Liver (tissue), 3 donors: Measurements from ENCODE around the gene TRIM33.
A peak's percentile ranks its signal among the peaks of the same experiment; 100 is the strongest.

Experiments
- ATF3 ChIP-seq: IDR thresholded peaks from 2 replicates; pipeline ENCODE4 v1.6.1; 2016; ENCODE audit warnings: antibody characterized with exemption
- CTCF ChIP-seq: fragments of 150-350 bp; IDR thresholded peaks from 2 replicates; pipeline ENCODE4 v1.5.1; 2017; ENCODE audit warnings: improper control_type of control experiment, low read depth, low read length; ENCODE audit not compliant: missing input control
- EGR1 ChIP-seq, 2 donors: IDR thresholded peaks; 2 replicates each; pipeline ENCODE4 v1.6.1; 2016 to 2018; ENCODE audit warnings: antibody characterized with exemption in 2 of 2, low read depth in 2 of 2
- RXRA ChIP-seq, 2 donors: IDR thresholded peaks; 2 replicates each; pipeline ENCODE4 v1.6.1; 2017 to 2018; ENCODE audit warnings: antibody characterized with exemption in 2 of 2, mild to moderate bottlenecking in 1 of 2
- TAF1 ChIP-seq: conservative IDR thresholded peaks from 2 replicates; pipeline ENCODE4 v1.6.1; 2016; ENCODE audit warnings: antibody characterized with exemption, mild to moderate bottlenecking
- YY1 ChIP-seq: IDR thresholded peaks from 2 replicates; pipeline ENCODE4 v1.6.1; 2016; ENCODE audit warnings: antibody characterized with exemption, mild to moderate bottlenecking
- ZBTB33 ChIP-seq: IDR thresholded peaks from 2 replicates; pipeline ENCODE4 v1.6.1; 2016; ENCODE audit warnings: antibody characterized with exemption
- donor health status: healthy.
- donor health status: healthy.

GRCh38 chr1:114558544-114558943 lies 47.5 kb upstream of the TRIM33 start:
- TF ChIP-seq CTCF (peak; percentile 49), EGR1 (IDR thresholded peaks at IDR 0.05; ENCODE audit: low read depth in 2 of 2) (no peak), TAF1 (no peak), ATF3 (no peak), RXRA (IDR thresholded peaks at IDR 0.05) (no peak), YY1 (no peak), ZBTB33 (no peak)
